ENCODE measurements around the gene PCDHGB5. TPM values are rescaled to one million over a fixed set of nuclear protein-coding genes. Genes with fewer than 3 reads are reported as not detected.
"Not testable (repeated sequence)": the region's sequence is repeated elsewhere in the genome, so short reads cannot be mapped to it uniquely, and the experiment has no call there.

Gene PCDHGB5
- total RNA-seq, 1 donor from 2014 or later = 0.47 TPM

DNA sequence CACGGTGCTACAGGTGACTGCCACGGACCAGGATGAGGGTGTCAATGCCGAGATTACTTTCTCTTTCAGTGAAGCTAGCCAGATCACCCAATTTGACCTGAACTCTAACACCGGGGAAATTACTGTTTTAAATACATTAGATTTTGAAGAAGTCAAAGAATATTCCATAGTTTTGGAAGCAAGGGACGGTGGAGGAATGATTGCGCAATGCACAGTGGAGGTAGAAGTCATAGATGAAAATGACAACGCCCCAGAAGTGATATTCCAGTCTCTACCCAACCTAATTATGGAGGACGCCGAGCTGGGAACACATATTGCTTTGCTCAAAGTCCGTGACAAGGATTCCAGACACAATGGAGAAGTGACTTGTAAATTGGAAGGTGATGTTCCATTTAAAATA, 9.1 kb upstream of the PCDHGB5 start:
- no peaks in the 10 kb centered on the region for H3K4me1 Mint-ChIP-seq
- no peak for DNase-seq
- H3K36me3 Mint-ChIP-seq (ENCODE audit: low read depth) = peaks cover 3% of the 10 kb centered on the region
- intact Hi-C loops (cut with micrococcal nuclease) = no loop called here
- H3K27ac Mint-ChIP-seq = no peak overlapping the region
- H3K27me3 Mint-ChIP-seq = peaks cover 16% of the 10 kb centered on the region
- peak overlapping the region; percentile 8 for H3K4me3 Mint-ChIP-seq
- H3K9me3 Mint-ChIP-seq = peaks cover 30% of the 10 kb centered on the region

DNA sequence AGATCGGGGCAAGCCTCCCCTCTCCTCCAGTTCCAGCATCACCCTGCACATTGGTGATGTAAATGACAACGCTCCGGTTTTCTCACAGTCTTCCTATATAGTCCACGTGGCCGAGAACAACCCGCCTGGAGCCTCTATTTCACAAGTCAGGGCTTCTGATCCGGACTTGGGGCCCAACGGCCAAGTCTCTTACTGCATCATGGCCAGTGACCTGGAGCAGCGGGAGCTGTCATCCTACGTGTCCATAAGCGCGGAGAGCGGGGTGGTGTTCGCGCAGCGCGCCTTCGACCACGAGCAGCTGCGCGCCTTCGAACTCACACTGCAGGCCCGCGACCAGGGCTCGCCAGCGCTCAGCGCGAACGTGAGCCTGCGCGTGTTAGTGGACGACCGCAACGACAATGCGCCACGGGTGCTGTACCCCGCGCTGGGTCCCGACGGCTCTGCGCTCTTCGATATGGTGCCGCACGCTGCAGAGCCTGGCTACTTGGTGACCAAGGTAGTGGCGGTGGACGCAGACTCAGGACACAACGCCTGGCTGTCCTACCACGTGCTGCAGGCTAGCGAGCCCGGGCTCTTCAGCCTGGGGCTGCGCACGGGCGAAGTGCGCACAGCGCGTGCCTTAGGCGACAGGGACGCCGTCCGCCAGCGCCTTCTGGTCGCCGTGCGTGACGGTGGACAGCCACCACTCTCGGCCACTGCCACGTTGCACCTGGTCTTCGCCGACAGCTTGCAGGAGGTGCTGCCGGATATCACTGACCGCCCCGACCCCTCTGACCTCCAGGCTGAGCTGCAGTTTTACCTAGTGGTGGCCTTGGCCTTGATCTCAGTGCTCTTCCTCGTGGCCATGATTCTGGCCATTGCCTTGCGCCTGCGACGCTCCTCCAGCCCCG, 8.3 kb upstream of the PCDHGB5 start:
- H3K4me1 Mint-ChIP-seq = no peaks in the 10 kb centered on the region
- H3K27ac Mint-ChIP-seq = no peak overlapping the region
- intact Hi-C loops (cut with micrococcal nuclease) = no loop called here
- H3K4me3 Mint-ChIP-seq = no peak overlapping the region
- peaks cover 3% of the 10 kb centered on the region for H3K36me3 Mint-ChIP-seq (ENCODE audit: low read depth)
- H3K9me3 Mint-ChIP-seq = peaks cover 35% of the 10 kb centered on the region
- peaks cover 19% of the 10 kb centered on the region for H3K27me3 Mint-ChIP-seq
- DNase-seq = no peak

DNA sequence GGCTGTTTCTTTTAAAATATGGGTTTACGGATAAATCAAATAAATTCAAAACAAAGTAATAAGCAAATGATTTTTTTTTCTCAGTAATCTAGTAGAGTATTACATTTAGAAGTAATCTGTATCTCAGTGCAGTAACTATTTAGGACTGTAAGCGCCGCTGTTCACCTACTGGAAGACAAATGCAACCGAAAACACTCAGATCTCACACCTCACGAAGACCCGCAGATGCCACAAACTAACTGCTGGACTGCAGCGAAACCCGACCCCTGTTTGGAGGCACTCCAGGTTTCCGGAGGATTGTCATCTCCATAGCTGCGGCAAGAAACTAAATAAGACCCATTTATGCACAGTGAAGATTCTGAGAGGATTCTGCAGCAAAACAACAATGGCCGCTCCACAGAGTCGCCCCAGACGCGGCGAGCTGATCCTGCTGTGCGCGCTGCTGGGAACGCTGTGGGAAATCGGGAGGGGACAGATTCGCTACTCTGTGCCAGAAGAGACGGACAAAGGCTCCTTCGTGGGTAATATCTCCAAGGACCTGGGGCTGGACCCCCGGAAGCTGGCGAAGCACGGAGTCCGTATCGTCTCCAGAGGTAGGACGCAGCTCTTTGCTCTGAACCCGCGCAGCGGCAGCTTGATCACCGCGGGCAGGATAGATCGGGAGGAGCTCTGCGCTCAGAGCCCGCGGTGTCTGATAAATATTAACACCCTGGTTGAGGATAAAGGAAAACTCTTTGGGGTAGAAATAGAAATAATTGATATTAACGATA, 5.1 kb upstream of the PCDHGB5 start, which contains the start of gene PCDHGA8:
Gene PCDHGA8 (plus strand): TSS at position 205 of the 770 bp plus-strand sequence. CDS start 181 bp downstream, at position 386.
- H3K4me1 Mint-ChIP-seq = no peaks in the 10 kb centered on the region
- peaks cover 3% of the 10 kb centered on the region for H3K36me3 Mint-ChIP-seq (ENCODE audit: low read depth)
- no peak within 1 kb of the TSS for H3K27ac Mint-ChIP-seq
- peaks cover 22% of the 10 kb centered on the region for H3K27me3 Mint-ChIP-seq
- H3K4me3 Mint-ChIP-seq = no peak within 1 kb of the TSS
- peak; percentile 50 for DNase-seq
- H3K9me3 Mint-ChIP-seq = peaks cover 38% of the 10 kb centered on the region
- intact Hi-C loops (cut with micrococcal nuclease) = no loop called here

DNA sequence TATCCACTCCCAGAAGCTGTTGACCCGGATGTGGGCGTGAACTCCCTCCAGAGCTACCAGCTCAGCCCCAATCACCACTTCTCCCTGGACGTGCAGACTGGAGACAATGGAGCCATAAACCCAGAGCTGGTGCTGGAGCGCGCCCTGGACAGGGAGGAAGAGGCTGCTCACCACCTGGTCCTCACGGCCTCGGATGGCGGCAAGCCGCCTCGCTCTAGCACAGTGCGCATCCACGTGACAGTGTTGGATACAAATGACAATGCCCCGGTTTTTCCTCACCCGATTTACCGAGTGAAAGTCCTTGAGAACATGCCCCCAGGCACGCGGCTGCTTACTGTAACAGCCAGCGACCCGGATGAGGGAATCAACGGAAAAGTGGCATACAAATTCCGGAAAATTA, 4.5 kb upstream of the PCDHGB5 start:
- no peak for DNase-seq
- Mint-ChIP-seq H3K4me3 (no peak overlapping the region), H3K4me1 (no peaks in the 10 kb centered on the region), H3K27me3 (peaks cover 22% of the 10 kb centered on the region), H3K9me3 (peaks cover 37% of the 10 kb centered on the region), H3K27ac (no peak overlapping the region), H3K36me3 (ENCODE audit: low read depth) (peaks cover 3% of the 10 kb centered on the region)
- intact Hi-C loops (cut with micrococcal nuclease) = no loop called here

DNA sequence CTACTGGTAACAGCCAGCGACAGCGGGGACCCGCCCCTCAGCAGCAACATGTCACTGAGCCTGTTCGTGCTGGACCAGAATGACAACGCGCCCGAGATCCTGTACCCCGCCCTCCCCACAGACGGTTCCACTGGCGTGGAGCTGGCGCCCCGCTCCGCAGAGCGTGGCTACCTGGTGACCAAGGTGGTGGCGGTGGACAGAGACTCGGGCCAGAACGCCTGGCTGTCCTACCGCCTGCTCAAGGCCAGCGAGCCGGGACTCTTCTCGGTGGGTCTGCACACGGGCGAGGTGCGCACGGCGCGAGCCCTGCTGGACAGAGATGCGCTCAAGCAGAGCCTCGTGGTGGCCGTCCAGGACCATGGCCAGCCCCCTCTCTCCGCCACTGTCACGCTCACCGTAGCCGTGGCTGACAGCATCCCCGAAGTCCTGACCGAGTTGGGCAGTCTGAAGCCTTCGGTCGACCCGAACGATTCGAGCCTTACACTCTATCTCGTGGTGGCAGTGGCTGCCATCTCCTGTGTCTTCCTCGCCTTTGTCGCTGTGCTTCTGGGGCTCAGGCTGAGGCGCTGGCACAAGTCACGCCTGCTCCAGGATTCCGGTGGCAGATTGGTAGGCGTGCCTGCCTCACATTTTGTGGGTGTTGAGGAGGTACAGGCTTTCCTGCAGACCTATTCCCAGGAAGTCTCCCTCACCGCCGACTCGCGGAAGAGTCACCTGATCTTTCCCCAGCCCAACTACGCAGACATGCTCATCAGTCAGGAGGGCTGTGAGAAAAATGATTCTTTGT, 3.2 kb upstream of the PCDHGB5 start:
- DNase-seq; H3K4me3 Mint-ChIP-seq; H3K27ac Mint-ChIP-seq; H3K4me1 Mint-ChIP-seq; intact Hi-C loops (cut with micrococcal nuclease); H3K36me3 Mint-ChIP-seq (ENCODE audit: low read depth): not testable (repeated sequence)
- Mint-ChIP-seq H3K9me3 (peaks cover 35% of the 10 kb centered on the region), H3K27me3 (peaks cover 23% of the 10 kb centered on the region)

DNA sequence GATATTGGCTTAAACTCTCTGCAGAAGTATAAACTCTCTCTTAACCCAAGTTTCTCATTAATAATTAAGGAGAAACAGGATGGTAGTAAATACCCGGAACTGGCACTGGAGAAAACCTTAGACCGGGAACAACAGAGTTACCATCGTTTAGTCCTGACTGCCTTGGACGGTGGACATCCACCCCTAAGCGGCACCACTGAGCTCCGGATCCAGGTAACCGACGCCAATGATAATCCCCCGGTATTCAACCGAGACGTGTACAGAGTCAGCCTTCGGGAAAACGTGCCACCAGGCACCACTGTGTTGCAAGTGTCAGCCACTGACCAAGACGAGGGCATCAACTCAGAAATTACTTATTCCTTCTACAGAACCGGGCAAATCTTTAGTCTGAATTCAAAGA, 861 bp downstream of the PCDHGB5 start:
- Mint-ChIP-seq H3K36me3 (ENCODE audit: low read depth) (no peaks in the 10 kb centered on the region), H3K4me3 (no peak overlapping the region), H3K27me3 (peaks cover 26% of the 10 kb centered on the region), H3K4me1 (no peaks in the 10 kb centered on the region), H3K27ac (no peak overlapping the region), H3K9me3 (peaks cover 25% of the 10 kb centered on the region)
- intact Hi-C loops (cut with micrococcal nuclease) = no loop called here
- DNase-seq = peak; percentile 51

DNA sequence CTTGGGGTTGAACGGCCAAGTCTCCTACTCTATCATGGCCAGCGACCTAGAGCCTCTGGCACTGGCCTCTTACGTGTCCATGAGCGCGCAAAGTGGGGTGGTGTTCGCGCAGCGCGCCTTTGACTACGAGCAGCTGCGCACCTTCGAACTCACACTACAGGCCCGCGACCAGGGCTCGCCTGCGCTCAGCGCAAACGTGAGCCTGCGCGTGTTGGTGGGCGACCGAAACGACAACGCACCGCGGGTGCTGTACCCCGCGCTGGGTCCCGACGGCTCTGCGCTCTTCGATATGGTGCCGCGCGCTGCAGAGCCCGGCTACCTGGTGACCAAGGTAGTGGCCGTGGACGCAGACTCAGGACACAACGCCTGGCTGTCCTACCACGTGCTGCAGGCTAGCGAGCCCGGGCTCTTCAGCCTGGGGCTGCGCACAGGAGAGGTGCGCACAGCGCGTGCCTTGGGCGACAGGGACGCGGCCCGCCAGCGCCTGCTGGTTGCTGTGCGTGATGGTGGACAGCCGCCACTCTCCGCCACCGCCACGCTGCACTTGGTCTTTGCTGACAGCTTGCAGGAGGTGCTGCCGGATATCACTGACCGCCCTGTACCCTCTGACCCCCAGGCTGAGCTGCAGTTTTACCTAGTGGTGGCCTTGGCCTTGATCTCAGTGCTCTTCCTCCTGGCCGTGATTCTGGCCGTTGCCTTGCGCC, 2.0 kb downstream of the PCDHGB5 start:
- Mint-ChIP-seq H3K36me3 (ENCODE audit: low read depth) (no peaks in the 10 kb centered on the region), H3K4me3 (no peak overlapping the region), H3K27ac (no peak overlapping the region), H3K27me3 (peaks cover 30% of the 10 kb centered on the region), H3K4me1 (no peaks in the 10 kb centered on the region), H3K9me3 (peaks cover 22% of the 10 kb centered on the region)
- DNase-seq = no peak
- intact Hi-C loops (cut with micrococcal nuclease) = no loop called here

DNA sequence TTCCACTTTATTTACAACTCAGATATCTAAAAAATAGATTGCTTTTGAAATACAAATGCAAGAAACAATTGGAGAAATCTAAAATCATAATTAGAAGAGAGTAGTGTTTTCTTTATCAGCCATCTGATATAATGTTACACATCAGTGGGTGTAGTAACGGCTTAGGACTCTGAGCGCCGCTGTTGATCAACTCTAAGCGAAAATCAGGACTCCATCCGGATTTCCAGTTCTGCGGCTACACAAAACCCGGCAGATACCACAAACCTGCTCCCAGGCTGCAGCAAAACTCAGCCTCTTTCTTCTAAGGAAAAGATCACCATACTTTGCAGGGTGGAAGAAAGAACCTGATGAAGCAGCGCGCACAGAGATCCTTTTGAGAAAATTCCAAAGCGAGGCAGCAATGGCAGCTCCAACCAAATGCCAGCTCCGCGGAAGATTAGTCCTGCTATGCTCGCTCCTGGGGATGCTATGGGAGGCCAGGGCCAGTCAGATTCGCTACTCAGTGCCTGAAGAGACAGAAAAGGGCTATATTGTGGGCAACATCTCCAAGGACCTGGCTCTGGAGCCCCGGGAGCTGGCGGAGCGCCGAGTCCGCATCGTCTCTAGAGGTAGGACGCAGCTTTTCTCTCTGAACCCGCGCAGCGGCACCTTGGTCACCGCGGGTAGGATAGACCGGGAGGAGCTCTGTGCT, 5.0 kb downstream of the PCDHGB5 start, which contains the start of gene PCDHGA9:
Gene PCDHGA9 (plus strand): TSS at position 226 of the 691 bp plus-strand sequence. CDS start 175 bp downstream, at position 401.
- H3K4me3 Mint-ChIP-seq = peak within 1 kb of the TSS; percentile 23
- intact Hi-C loops (cut with micrococcal nuclease) = no loop called here

DNA sequence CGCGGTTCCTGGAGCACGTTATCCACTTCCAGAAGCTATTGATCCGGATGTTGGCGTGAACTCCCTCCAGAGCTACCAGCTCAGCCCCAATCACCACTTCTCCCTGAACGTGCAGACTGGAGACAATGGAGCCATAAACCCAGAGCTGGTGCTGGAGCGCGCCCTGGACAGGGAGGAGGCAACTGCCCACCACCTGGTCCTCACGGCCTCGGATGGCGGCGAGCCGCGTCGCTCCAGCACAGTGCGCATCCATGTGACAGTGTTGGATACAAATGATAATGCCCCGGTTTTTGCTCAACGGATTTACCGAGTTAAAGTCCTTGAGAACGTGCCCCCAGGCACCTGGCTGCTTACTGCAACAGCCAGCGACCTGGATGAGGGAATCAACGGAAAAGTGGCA, 5.6 kb downstream of the PCDHGB5 start:
- Mint-ChIP-seq H3K4me3 (no peak overlapping the region), H3K27me3 (peaks cover 34% of the 10 kb centered on the region), H3K4me1 (no peaks in the 10 kb centered on the region), H3K27ac (no peak overlapping the region), H3K36me3 (ENCODE audit: low read depth) (no peaks in the 10 kb centered on the region), H3K9me3 (peaks cover 22% of the 10 kb centered on the region)
- DNase-seq = peak; percentile 46
- intact Hi-C loops (cut with micrococcal nuclease) = no loop called here

More for the DNA sequence above, 5.0 kb downstream of the PCDHGB5 start, which contains the start of gene PCDHGA9:
- H3K27me3 Mint-ChIP-seq = peaks cover 30% of the 10 kb centered on the region
- peaks cover 18% of the 10 kb centered on the region for H3K9me3 Mint-ChIP-seq
- H3K4me1 Mint-ChIP-seq = no peaks in the 10 kb centered on the region
- DNase-seq = peak; percentile 56
- no peak within 1 kb of the TSS for H3K27ac Mint-ChIP-seq
- H3K36me3 Mint-ChIP-seq (ENCODE audit: low read depth) = no peaks in the 10 kb centered on the region

DNA sequence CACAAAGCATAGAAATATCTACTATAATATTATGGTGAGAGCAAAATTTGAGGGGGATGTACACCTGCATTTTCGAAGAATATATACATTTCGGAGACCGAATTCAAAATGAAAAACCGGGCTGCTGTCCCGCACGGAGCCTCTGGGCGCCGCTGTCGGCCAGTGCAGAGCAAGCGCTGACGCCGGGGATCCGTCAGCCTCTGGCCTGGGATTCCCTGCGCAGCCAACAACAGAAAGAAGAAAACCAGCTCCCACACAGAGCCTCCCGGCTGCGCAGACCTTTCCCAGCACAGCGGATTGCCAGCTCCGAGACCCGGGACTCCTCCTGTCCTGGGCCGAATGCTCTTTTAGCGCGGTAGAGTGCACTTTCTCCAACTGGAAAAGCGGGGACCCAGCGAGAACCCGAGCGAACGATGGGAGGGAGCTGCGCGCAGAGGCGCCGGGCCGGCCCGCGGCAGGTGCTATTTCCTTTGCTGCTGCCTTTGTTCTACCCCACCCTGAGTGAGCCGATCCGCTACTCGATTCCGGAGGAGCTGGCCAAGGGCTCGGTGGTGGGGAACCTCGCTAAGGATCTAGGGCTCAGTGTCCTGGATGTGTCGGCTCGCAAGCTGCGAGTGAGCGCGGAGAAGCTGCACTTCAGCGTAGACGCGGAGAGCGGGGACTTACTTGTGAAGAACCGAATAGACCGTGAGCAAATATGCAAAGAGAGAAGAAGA, 10.2 kb downstream of the PCDHGB5 start, which contains the start of gene PCDHGB6:
Gene PCDHGB6 (plus strand): TSS at position 232 of the 716 bp plus-strand sequence. CDS start 182 bp downstream, at position 414.
- peak; percentile 81 for DNase-seq
- peaks cover 22% of the 10 kb centered on the region for H3K9me3 Mint-ChIP-seq
- intact Hi-C loops (cut with micrococcal nuclease) = not testable (repeated sequence)

DNA sequence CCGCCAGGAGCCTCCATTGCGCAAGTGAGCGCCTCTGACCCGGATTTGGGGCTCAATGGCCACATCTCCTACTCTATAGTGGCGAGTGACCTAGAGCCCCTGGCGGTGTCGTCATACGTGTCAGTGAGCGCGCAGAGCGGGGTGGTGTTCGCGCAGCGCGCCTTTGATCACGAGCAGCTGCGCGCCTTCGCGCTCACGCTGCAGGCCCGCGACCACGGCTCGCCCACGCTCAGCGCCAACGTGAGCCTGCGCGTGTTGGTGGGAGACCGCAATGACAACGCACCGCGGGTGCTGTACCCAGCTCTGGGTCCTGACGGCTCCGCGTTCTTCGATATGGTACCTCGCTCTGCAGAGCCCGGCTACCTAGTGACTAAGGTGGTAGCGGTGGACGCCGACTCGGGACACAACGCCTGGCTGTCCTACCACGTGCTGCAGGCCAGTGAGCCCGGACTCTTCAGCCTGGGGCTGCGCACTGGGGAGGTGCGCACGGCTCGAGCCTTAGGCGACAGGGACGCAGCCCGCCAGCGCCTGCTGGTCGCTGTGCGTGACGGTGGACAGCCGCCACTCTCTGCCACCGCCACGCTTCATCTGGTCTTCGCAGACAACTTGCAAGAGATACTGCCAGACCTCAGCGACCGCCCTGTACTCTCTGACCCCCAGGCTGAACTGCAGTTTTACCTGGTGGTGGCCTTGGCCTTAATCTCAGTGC, 12.0 kb downstream of the PCDHGB5 start:
- peaks cover 3% of the 10 kb centered on the region for H3K36me3 Mint-ChIP-seq (ENCODE audit: low read depth)
- intact Hi-C loops (cut with micrococcal nuclease) = loop anchor here (5.0 kb wide), 4 partner anchors 47 to 103 kb away; partner anchors contain the start of genes PCDHGA2 and PCDHGA5
- peaks cover 30% of the 10 kb centered on the region for H3K9me3 Mint-ChIP-seq
- H3K4me3 Mint-ChIP-seq = no peak overlapping the region
- H3K27me3 Mint-ChIP-seq = peaks cover 43% of the 10 kb centered on the region
- H3K27ac Mint-ChIP-seq = no peak overlapping the region
- DNase-seq = peak; percentile 51
- peaks cover 10% of the 10 kb centered on the region for H3K4me1 Mint-ChIP-seq

More for the DNA sequence above, 10.2 kb downstream of the PCDHGB5 start, which contains the start of gene PCDHGB6:
- peak within 1 kb of the TSS; percentile 68 for H3K27ac Mint-ChIP-seq
- H3K27me3 Mint-ChIP-seq = peaks cover 36% of the 10 kb centered on the region
- not testable (repeated sequence) for H3K4me1 Mint-ChIP-seq; H3K36me3 Mint-ChIP-seq (ENCODE audit: low read depth)
- peak within 1 kb of the TSS; percentile 72 for H3K4me3 Mint-ChIP-seq
